Suprapubic skin (tissue), 3 donors: ENCODE measurements around the gene RC3H1.

Source experiments
- POLR2A ChIP-seq, 2 donors: fragments of 450-650 bp; IDR thresholded peaks; one replicate each; pipeline ENCODE4 v1.6.1; 2017; ENCODE audit warnings: antibody characterized with exemption in 2 of 2, mild to moderate bottlenecking in 2 of 2, moderate library complexity in 2 of 2
- TF ChIP-seq, protein P1 (sequence below), 2 donors: fragments of 200-600 bp in 1 of 2; fragments of 450-650 bp in 1 of 2; sonication (generic) in 1 of 2; IDR thresholded peaks; one replicate each; pipeline ENCODE4 v1.5.1; 2016 to 2019; ENCODE audit warnings: antibody characterized with exemption in 2 of 2, mild to moderate bottlenecking in 1 of 2, moderate library complexity in 1 of 2

DNA sequence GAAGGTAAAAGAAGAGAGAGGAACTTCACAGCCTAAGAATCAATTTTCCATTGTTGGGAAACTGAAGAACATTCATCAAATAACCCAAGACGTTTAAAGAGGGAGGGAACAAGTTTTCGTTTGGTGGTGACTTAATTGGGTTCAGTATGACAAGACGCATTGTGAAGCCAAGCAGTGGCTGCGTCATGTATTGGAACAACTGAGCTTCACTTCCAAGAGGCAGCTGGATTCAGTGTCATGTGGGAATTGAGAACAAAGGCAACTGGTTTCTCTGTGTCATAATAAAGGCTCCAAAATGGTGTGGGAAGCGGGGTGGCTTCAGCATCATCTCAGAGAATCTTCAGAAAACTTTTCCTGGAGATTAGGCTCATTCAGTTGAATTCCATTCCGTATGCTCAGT, 29.8 kb upstream of the RC3H1 start:
- TF ChIP-seq, protein P1, sequence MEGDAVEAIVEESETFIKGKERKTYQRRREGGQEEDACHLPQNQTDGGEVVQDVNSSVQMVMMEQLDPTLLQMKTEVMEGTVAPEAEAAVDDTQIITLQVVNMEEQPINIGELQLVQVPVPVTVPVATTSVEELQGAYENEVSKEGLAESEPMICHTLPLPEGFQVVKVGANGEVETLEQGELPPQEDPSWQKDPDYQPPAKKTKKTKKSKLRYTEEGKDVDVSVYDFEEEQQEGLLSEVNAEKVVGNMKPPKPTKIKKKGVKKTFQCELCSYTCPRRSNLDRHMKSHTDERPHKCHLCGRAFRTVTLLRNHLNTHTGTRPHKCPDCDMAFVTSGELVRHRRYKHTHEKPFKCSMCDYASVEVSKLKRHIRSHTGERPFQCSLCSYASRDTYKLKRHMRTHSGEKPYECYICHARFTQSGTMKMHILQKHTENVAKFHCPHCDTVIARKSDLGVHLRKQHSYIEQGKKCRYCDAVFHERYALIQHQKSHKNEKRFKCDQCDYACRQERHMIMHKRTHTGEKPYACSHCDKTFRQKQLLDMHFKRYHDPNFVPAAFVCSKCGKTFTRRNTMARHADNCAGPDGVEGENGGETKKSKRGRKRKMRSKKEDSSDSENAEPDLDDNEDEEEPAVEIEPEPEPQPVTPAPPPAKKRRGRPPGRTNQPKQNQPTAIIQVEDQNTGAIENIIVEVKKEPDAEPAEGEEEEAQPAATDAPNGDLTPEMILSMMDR (IDR thresholded peaks at IDR 0.05), result no peak
- no peak for TF ChIP-seq POLR2A (IDR thresholded peaks at IDR 0.05)
